Fibroblast of skin of abdomen (primary cell): ENCODE results near the gene RANBP9.

Experiments
- DNase-seq: peaks from one replicate; pipeline ENCODE4 v3.0.0-alpha.2; 2013

RANBP9 gene

GRCh38 chr6:13648850-13649249 is 62.8 kb downstream of the RANBP9 start:
- DNase-seq, result no peak

GRCh38 chr6:13643125-13643524 is 68.5 kb downstream of the RANBP9 start:
- no peak for DNase-seq

- peak; percentile 5 for DNase-seq
Observed at GRCh38 chr6:13641315-13641714, 70.3 kb downstream of the RANBP9 start.

GRCh38 chr6:13638626-13639025 is 73.0 kb downstream of the RANBP9 start:
- DNase-seq, result no peak

DNA sequence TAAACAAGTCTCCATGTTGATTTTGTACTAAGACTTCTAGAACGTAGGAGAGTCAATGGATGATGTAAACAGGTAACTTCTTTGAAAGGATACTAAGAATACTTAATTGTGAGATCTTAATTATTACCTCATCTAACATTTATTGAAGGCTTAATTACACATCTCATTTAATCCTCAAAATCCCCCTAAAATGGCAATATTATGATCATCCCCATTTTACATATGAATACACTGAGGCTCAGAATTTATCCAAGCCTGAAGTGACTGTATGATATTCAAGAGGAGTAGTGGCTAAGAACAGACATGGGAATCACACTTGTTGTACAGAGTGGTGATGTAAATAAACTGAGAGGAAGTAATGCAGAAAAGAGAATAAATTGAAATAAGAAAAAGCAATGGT is 73.6 kb downstream of the RANBP9 start:
- no peak for DNase-seq

- no peak for DNase-seq
Observed at GRCh38 chr6:13635948-13636658, 75.5 kb downstream of the RANBP9 start.

DNA sequence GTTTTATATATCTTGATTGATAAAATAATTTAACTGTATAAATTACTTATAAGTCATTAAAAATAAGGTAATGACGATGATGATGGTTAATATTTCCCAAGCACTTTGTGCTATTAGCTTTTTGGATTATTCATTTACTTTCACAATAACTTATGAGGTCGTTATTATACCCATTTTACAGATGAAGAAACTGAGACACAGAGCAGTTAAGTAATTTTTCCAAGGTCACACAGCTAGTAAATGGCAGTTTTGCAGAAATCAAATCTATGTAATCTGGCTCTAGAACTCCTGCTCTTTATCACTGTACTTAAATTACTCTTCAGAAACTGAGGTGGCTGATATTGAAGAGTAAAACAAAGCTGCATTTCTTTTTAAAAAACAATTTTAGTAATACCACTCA is 78.3 kb downstream of the RANBP9 start:
- no peak for DNase-seq

GRCh38 chr6:13630499-13630898 is 81.1 kb downstream of the RANBP9 start:
- no peak for DNase-seq

DNA sequence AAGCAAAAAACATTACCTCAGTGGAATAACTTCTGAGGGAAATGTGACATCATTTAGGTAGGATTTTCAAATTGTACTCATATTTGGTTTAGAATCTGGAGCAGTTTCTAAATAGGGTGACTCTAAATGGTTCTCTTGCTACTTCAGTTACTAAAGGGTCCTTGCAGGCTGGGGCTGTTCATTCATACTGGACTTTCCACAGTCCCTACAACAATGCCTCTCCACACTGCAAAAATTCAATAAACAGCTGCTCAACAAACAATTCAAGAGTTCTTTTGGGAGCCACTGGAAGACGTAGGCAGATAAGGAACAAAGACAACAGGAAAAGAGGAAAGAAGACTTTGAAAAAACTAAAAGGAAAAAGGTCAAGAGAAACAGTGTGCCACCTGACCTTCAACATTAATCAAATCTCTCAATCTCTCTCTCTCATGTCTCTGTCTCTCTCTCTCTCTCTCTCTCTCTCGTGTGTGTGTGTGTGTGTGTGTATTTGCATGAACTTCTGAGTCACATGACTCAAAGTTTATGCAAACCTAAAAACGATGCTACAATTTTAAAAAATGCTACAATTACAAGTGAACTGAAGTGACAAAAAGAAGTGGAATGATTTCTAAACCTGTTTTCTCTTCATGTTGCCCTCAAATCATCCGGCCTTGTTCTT is 82.0 kb downstream of the RANBP9 start:
- DNase-seq, result no peak

- peak; percentile 17 for DNase-seq
Observed at GRCh38 chr6:13624871-13625288, 86.8 kb downstream of the RANBP9 start.

- DNase-seq, result no peak
Observed at GRCh38 chr6:13617066-13617465, 94.6 kb downstream of the RANBP9 start.

DNA sequence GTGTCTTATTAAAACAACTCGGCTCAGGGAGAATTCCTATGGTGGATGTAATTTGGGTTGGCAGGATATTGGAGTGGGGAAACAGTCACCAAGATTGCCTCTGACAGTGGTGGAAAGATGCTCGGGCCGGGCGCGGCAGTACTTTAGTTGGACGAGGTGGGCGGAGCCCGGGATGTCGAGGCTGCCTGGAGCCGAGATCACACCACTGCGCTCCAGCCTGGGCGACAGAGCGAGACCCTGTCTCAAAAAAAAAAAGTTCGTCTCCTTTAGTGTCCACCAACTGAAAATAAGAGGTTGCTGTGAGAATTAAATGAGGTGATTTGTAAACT is 95.9 kb downstream of the RANBP9 start:
- peak; percentile 25 for DNase-seq

DNA sequence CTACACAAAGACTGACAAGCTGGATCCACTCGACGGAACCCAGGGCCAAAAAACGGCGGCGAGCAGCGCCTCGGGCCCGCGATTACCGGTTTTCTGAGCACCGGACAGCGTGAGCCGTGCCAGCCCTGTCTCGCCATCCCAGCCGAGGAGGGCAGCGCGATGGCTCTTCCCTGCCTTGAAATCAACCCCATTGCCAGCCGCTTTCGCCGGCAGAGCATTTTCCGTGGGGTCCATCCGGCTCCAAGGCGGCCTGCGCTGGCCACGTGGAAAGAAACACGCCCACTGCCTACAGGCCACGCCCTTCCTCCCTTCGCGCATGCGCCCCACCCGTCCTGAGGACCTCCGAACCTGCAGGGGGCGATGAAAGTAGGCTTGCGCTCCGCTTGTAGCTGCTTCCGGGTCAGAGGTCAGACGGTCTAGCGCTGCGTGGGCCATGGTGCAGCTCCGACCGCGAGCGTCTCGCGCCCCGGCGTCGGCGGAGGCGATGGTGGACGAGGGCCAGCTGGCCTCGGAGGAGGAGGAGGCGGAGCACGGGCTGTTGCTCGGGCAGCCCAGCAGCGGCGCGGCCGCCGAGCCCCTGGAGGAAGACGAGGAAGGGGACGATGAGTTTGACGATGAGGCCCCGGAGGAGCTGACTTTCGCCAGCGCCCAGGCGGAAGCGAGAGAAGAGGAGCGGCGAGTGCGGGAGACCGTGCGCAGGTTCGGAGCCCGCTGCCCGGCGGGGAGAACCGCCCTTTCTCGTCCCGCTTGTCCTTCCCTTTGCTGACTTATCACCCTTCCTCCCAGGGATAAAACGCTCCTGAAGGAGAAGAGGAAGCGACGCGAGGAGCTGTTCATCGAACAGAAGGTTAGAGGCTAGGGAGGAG is 96.5 kb downstream of the RANBP9 start, which contains the start of gene NOL7:
Gene NOL7, plus strand, starts transcription at position 410 of the 866 bp plus-strand sequence. Its CDS starts 24 bp downstream, at position 434.
- peak; percentile 99 for DNase-seq

- DNase-seq, result peak; percentile 35
Observed at GRCh38 chr6:13614126-13614925, 97.3 kb downstream of the RANBP9 start.

DNA sequence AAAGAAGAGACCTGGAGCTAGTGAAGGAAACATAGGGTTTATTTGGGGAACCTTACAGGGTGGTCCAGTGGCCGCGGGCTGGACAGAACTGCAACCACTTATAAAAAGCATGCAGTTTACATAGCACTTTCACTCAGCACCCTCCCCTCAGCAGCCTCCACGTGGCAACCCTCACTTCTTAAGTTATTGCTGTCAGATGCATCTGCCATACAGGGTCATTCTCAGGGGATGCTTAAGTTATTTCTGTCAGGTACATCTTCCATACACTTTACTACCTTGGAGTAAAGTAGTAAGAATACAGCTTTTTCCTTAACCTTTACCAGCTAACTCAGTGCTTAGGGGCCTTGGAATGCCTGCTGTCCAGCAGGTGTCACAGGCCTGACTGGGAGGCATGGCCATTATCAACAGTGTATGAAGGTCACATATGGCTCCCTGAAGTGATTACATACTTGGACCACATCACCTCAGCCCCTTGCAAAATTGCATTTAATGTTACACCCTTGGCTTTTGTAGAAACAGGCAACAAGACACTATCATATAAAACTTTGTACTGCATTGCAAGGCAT is 98.5 kb downstream of the RANBP9 start:
- DNase-seq, result no peak

DNA sequence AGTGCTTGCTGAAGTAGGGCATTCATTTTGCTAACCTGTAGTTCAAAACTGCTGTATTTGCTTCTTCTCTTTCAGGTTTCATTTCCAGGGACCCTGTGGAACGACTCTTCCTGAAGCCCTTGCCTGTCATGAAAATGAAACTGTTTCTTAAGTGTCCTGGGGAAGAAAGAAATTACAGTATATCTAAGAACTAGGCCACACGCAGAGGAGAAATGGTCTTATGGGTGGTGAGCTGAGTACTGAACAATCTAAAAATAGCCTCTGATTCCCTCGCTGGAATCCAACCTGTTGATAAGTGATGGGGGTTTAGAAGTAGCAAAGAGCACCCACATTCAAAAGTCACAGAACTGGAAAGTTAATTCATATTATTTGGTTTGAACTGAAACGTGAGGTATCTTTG is 99.9 kb downstream of the RANBP9 start:
- no peak for DNase-seq

DNA sequence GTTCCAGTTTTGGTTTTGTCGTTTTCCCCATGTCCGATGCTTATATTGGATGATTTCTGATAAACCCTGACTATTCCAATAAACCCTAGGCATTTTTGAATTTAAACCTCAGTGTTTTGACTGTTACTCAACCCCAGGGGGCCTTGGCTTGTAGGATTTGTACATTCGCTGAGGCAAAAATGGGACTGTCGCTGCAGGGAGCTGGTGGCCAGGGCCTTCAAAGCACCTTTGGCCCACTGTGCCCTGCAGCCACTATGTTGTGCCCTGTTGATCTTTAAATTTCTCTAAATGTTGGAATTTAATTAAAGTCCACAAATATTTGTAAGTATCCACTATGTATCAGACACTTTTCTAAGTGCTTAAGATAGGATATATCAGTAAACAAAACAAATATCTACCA is 106.0 kb downstream of the RANBP9 start:
- DNase-seq, result no peak

DNA sequence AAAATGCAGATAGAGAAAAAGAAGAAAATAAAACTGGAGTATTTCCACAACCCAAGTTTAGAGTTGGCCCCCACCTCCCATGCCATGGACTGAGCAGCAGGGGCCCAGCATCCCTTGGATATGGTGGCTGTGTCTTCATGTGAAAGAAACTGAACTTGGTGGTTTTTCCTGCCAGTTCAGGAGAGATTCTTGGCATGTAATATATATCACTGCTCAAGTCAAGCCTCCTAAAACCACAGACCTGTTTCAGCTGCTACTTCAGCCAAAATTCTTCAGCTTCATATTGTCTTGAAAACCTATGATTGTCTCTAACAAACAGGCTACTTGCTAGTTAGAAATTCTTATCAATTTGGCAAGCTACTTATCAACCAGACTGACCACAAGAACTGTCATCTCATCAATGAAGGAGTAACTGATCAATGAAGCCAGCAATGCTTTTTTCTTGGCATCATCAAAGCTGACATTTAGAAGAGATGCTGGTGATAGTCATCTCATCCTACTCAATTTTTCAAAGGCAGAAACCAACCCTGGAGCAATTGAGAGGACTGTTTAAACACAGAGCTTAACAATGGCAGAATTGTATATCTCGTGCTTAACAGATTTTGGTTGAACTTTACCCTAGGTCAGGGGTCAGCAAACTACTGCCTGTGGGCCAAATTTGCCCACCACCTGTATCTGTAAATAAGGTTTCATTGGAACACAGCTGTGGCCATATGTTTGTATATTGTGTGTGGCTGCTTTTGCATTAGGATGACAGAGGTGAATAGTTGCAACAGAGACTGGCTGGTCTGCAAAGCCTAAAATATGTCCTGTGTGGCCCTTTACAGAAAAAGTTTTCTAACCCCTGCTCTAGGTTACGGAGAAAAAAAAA is 106.9 kb downstream of the RANBP9 start:
- no peak for DNase-seq

DNA sequence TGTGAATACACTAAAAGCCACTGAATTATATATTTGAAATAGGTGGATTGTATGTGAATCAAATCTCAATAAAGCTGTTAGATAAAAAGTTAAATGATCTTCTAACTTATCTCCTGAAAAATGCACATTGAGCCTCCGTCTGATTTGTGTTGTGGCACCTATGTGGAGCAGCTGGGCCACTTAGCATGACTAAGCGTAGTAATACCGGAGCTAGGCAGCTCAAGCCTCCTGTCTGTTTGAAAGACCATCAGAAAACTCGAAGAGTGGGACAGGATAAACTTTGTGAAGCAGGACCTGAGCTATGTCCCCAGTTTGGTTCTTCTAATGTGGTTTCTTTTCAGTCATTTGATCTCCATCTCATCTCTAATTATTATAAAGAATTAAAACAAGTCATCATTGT is 107.5 kb downstream of the RANBP9 start:
- no peak for DNase-seq

- DNase-seq, result peak; percentile 16
Observed at GRCh38 chr6:13600036-13600435, 111.6 kb downstream of the RANBP9 start.

DNA sequence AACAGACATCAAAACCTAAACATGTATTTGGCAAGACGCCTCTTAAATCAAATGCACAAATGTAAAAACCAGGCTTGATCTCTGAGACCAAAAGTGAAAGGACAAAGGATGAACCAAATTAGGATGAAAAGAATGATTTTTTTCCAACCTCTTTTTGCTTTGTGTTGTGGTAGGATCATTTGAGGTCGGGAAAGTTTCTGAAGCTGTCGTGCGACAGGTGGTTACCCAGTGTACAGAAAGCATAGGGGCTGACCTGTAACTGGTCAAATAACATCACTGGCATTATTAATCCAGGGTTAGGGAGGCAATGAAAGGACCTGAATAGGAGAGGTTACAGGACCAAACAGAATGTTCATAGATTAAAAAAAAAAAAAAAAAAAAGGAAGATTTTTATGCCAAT is 114.6 kb downstream of the RANBP9 start:
- no peak for DNase-seq
